ENCODE measurements around the gene SCYL2. TPM values are rescaled to one million over a fixed set of nuclear protein-coding genes. Genes with fewer than 3 reads are reported as not detected.
"Not testable (repeated sequence)": the region's sequence is repeated elsewhere in the genome, so short reads cannot be mapped to it uniquely, and the experiment has no call there.

The SCYL2 gene
- total and polyA plus RNA-seq, 2 donors from 2014 or later, result 10.3 to 41.7 TPM

GRCh38 chr12:100221523-100221922 lies 45.5 kb upstream of the SCYL2 start:
- no peak overlapping the region for H3K4me3 ChIP-seq (ENCODE audit: low read length in 3 of 3)
- no peaks in the 10 kb centered on the region for H3K9me3 ChIP-seq (ENCODE audit: control insufficient read depth in 2 of 3, insufficient read depth in 1 of 3, low read length in 3 of 3)
- no peaks in the 10 kb centered on the region for H3K27me3 ChIP-seq (ENCODE audit: control insufficient read depth, insufficient read depth, low read length)
- no peak for FAIRE-seq
- H3K36me3 ChIP-seq (ENCODE audit: control insufficient read depth in 2 of 3, insufficient read depth in 3 of 3, low read length in 3 of 3), result peaks cover 3 to 6% (median 4%) of the 10 kb centered on the region in 3 donors
- no peak for TF ChIP-seq CTCF (IDR thresholded peaks at IDR 0.05; ENCODE audit: borderline replicate concordance, extremely low read depth, insufficient read depth)
- intact Hi-C loops (cut with DNase I), result no loop called here
- no peak for DNase-seq
- no peaks in the 10 kb centered on the region for H3K4me1 ChIP-seq (ENCODE audit: control insufficient read depth in 2 of 3, insufficient read depth in 2 of 3, low read depth in 1 of 3, low read length in 3 of 3)
- H3K27ac ChIP-seq (ENCODE audit: low read depth in 2 of 2, low read length in 2 of 2), result no peak overlapping the region
- no peak overlapping the region for H3K9ac ChIP-seq (ENCODE audit: low read length in 3 of 3)

GRCh38 chr12:100222173-100222572 lies 44.8 kb upstream of the SCYL2 start:
- H3K27ac ChIP-seq (ENCODE audit: low read depth in 2 of 2, low read length in 2 of 2); H3K9ac ChIP-seq (ENCODE audit: low read length in 3 of 3); DNase-seq; H3K27me3 ChIP-seq (ENCODE audit: control insufficient read depth, insufficient read depth, low read length); intact Hi-C loops (cut with DNase I); H3K9me3 ChIP-seq (ENCODE audit: control insufficient read depth in 2 of 3, insufficient read depth in 1 of 3, low read length in 3 of 3); H3K4me3 ChIP-seq (ENCODE audit: low read length in 3 of 3); H3K36me3 ChIP-seq (ENCODE audit: control insufficient read depth in 2 of 3, insufficient read depth in 3 of 3, low read length in 3 of 3); H3K4me1 ChIP-seq (ENCODE audit: control insufficient read depth in 2 of 3, insufficient read depth in 2 of 3, low read depth in 1 of 3, low read length in 3 of 3); FAIRE-seq: not testable (repeated sequence)

- no peak overlapping the region for H3K9ac ChIP-seq (ENCODE audit: low read length in 3 of 3)
- DNase-seq (no peak), FAIRE-seq (no peak)
- H3K27ac ChIP-seq (ENCODE audit: low read depth in 2 of 2, low read length in 2 of 2), result no peak overlapping the region
- H3K36me3 ChIP-seq (ENCODE audit: control insufficient read depth in 2 of 3, insufficient read depth in 3 of 3, low read length in 3 of 3), result peaks cover 0 to 6% (median 4%) of the 10 kb centered on the region in 3 donors
- no peaks in the 10 kb centered on the region for H3K27me3 ChIP-seq (ENCODE audit: control insufficient read depth, insufficient read depth, low read length)
- no peak for TF ChIP-seq CTCF (IDR thresholded peaks at IDR 0.05; ENCODE audit: borderline replicate concordance, extremely low read depth, insufficient read depth)
- H3K4me1 ChIP-seq (ENCODE audit: control insufficient read depth in 2 of 3, insufficient read depth in 2 of 3, low read depth in 1 of 3, low read length in 3 of 3), result no peaks in the 10 kb centered on the region
- intact Hi-C loops (cut with DNase I), result no loop called here
- no peaks in the 10 kb centered on the region for H3K9me3 ChIP-seq (ENCODE audit: control insufficient read depth in 2 of 3, insufficient read depth in 1 of 3, low read length in 3 of 3)
- no peak overlapping the region for H3K4me3 ChIP-seq (ENCODE audit: low read length in 3 of 3)
Measured at GRCh38 chr12:100225491-100225890, 41.5 kb upstream of the SCYL2 start.

- no peaks in the 10 kb centered on the region for H3K9me3 ChIP-seq (ENCODE audit: control insufficient read depth in 2 of 3, insufficient read depth in 1 of 3, low read length in 3 of 3)
- no peaks in the 10 kb centered on the region for H3K27me3 ChIP-seq (ENCODE audit: control insufficient read depth, insufficient read depth, low read length)
- H3K4me1 ChIP-seq (ENCODE audit: control insufficient read depth in 2 of 3, insufficient read depth in 2 of 3, low read depth in 1 of 3, low read length in 3 of 3), result no peaks in the 10 kb centered on the region
- no peak overlapping the region for H3K9ac ChIP-seq (ENCODE audit: low read length in 3 of 3)
- H3K4me3 ChIP-seq (ENCODE audit: low read length in 3 of 3), result no peak overlapping the region
- H3K27ac ChIP-seq (ENCODE audit: low read depth in 2 of 2, low read length in 2 of 2), result no peak overlapping the region
- peaks cover 0 to 4% (median 0%) of the 10 kb centered on the region in 3 donors for H3K36me3 ChIP-seq (ENCODE audit: control insufficient read depth in 2 of 3, insufficient read depth in 3 of 3, low read length in 3 of 3)
- intact Hi-C loops (cut with DNase I), result no loop called here
- peak; percentile 24 for TF ChIP-seq CTCF (IDR thresholded peaks at IDR 0.05; ENCODE audit: borderline replicate concordance, extremely low read depth, insufficient read depth)
- DNase-seq, result peak in 1 of 5 donors; percentile 8
- FAIRE-seq, result no peak
Measured at GRCh38 chr12:100229036-100229635, 37.8 kb upstream of the SCYL2 start.

Data from kidney (tissue), 14 donors.